ENCODE results near the gene ZMYND8. TPM values are rescaled to one million over a fixed set of nuclear protein-coding genes. Genes with fewer than 3 reads are reported as not detected.

Gene ZMYND8
- total and polyA plus RNA-seq, 2 donors (not counting 3 experiments of a cell fraction or from before 2014, with no cell fraction given), result 30.6 to 75.2 TPM

- H3K4me2 ChIP-seq (ENCODE audit: insufficient read depth, low read length), result no peak overlapping the region
- dilution Hi-C loops (cut with MboI; ENCODE audit: extremely low pct_ligation_motif_present, low sequenced_read_pairs) (no loop called here), intact Hi-C loops (cut with micrococcal nuclease) (no loop called here)
- DNase-seq (ENCODE audit: low read depth, low spot score), result no peak
- FAIRE-seq, result no peak
- BruUV-seq (replicated peaks), result no TSS peak
- H3K4me1 ChIP-seq (ENCODE audit: control insufficient read depth, extremely low read depth, insufficient read depth, low read length), result no peaks in the 10 kb centered on the region
- H2AFZ ChIP-seq (ENCODE audit: low read depth, low read length), result no peak overlapping the region
- H3K9ac ChIP-seq (replicated peaks; ENCODE audit: extremely low read depth, insufficient read depth, low read length), result no peak overlapping the region
- POLR2A ChIA-PET, result no interaction called here
- no peaks in the 10 kb centered on the region for H3K9me1 ChIP-seq (replicated peaks; ENCODE audit: control insufficient read depth, extremely low read depth, insufficient read depth, low read length)
- TF ChIP-seq MAX (IDR thresholded peaks at IDR 0.05; ENCODE audit: insufficient read depth, insufficient read length), result no peak
- TF ChIP-seq FOS (IDR thresholded peaks at IDR 0.05; ENCODE audit: borderline replicate concordance, insufficient read depth, low read length), result no peak
- TF ChIP-seq POLR2AphosphoS5 (IDR thresholded peaks at IDR 0.05; ENCODE audit: insufficient read depth, low read depth, low read length), result no peak
- no peak for TF ChIP-seq JUN (IDR thresholded peaks at IDR 0.05; ENCODE audit: borderline replicate concordance, insufficient read depth, insufficient read length, low read depth)
- H3K4me3 ChIP-seq (replicated peaks in 1 of 3; ENCODE audit: insufficient read depth in 1 of 3, low read depth in 1 of 3, low read length in 3 of 3), result no peak overlapping the region
- CTCF ChIA-PET, result interaction anchor here (1.4 to 2.4 kb wide), 2 partner anchors 35 to 146 kb away, joined by 4 to 12 read pairs; no protein-coding TSS in a partner anchor
- no peaks in the 10 kb centered on the region for H3K9me3 ChIP-seq (replicated peaks; ENCODE audit: control insufficient read depth, insufficient read depth, low read length)
- H3K36me3 ChIP-seq (ENCODE audit: control insufficient read depth in 2 of 2, extremely low read depth in 1 of 2, insufficient read depth in 2 of 2, low read length in 2 of 2), result peaks cover 17 to 45% of the 10 kb centered on the region in 2 experiments
- H3K27ac ChIP-seq (ENCODE audit: insufficient read depth, low read depth, low read length), result no peak overlapping the region
- peaks cover 9% of the 10 kb centered on the region for H3K79me2 ChIP-seq (ENCODE audit: control insufficient read depth, insufficient read depth, low read length)
- no peaks in the 10 kb centered on the region for H3K27me3 ChIP-seq (ENCODE audit: control insufficient read depth in 2 of 2, insufficient read depth in 2 of 2, low read length in 2 of 2)
- no peaks in the 10 kb centered on the region for H4K20me1 ChIP-seq (replicated peaks; ENCODE audit: control insufficient read depth, extremely low read depth, insufficient read depth, low read length)
Observed at GRCh38 chr20:47237715-47238114, 118.8 kb downstream of the ZMYND8 start.

GRCh38 chr20:47236639-47236900 is 119.9 kb downstream of the ZMYND8 start:
- no peaks in the 10 kb centered on the region for H3K4me1 ChIP-seq (ENCODE audit: control insufficient read depth, extremely low read depth, insufficient read depth, low read length)
- no peak overlapping the region for H2AFZ ChIP-seq (ENCODE audit: low read depth, low read length)
- BruUV-seq (replicated peaks), result no TSS peak
- H3K4me2 ChIP-seq (ENCODE audit: insufficient read depth, low read length), result no peak overlapping the region
- no peaks in the 10 kb centered on the region for H4K20me1 ChIP-seq (replicated peaks; ENCODE audit: control insufficient read depth, extremely low read depth, insufficient read depth, low read length)
- dilution Hi-C loops (cut with MboI; ENCODE audit: extremely low pct_ligation_motif_present, low sequenced_read_pairs) (no loop called here), intact Hi-C loops (cut with micrococcal nuclease) (no loop called here)
- H3K9me3 ChIP-seq (replicated peaks; ENCODE audit: control insufficient read depth, insufficient read depth, low read length), result no peaks in the 10 kb centered on the region
- H3K36me3 ChIP-seq (ENCODE audit: control insufficient read depth in 2 of 2, extremely low read depth in 1 of 2, insufficient read depth in 2 of 2, low read length in 2 of 2), result peaks cover 20 to 42% of the 10 kb centered on the region in 2 experiments
- no peak overlapping the region for H3K27ac ChIP-seq (ENCODE audit: insufficient read depth, low read depth, low read length)
- peaks cover 7% of the 10 kb centered on the region for H3K79me2 ChIP-seq (ENCODE audit: control insufficient read depth, insufficient read depth, low read length)
- POLR2A ChIA-PET, result interaction anchor here (1.7 kb wide), 1 partner anchor 10 kb away, joined by 3 read pairs; no protein-coding TSS in a partner anchor
- no peak overlapping the region for H3K9ac ChIP-seq (replicated peaks; ENCODE audit: extremely low read depth, insufficient read depth, low read length)
- no peak overlapping the region for H3K4me3 ChIP-seq (replicated peaks in 1 of 3; ENCODE audit: insufficient read depth in 1 of 3, low read depth in 1 of 3, low read length in 3 of 3)
- H3K27me3 ChIP-seq (ENCODE audit: control insufficient read depth in 2 of 2, insufficient read depth in 2 of 2, low read length in 2 of 2), result no peaks in the 10 kb centered on the region
- TF ChIP-seq CTCF (IDR thresholded peaks at IDR 0.05; ENCODE audit: extremely low read depth in 1 of 2, insufficient read depth in 1 of 2, low read depth in 1 of 2, low read length in 2 of 2) (no peak), POLR2A (IDR thresholded peaks at IDR 0.05; ENCODE audit: low read depth, low read length) (no peak), POLR2AphosphoS5 (IDR thresholded peaks at IDR 0.05; ENCODE audit: insufficient read depth, low read depth, low read length) (no peak), MAX (IDR thresholded peaks at IDR 0.05; ENCODE audit: insufficient read depth, insufficient read length) (no peak), MYC (IDR thresholded peaks at IDR 0.05; ENCODE audit: low read depth, low read length) (no peak), JUN (IDR thresholded peaks at IDR 0.05; ENCODE audit: borderline replicate concordance, insufficient read depth, insufficient read length, low read depth) (no peak), EZH2 (IDR thresholded peaks at IDR 0.05; ENCODE audit: borderline replicate concordance, low read depth, low read length, severe bottlenecking) (no peak), GATA2 (IDR thresholded peaks at IDR 0.05; ENCODE audit: insufficient read depth, insufficient read length, low read depth, low read length) (no peak), FOS (IDR thresholded peaks at IDR 0.05; ENCODE audit: borderline replicate concordance, insufficient read depth, low read length) (no peak)
- CTCF ChIA-PET, result interaction anchor here (1.0 to 2.4 kb wide), 3 partner anchors 37 to 147 kb away, joined by 4 to 12 read pairs (median 4); no protein-coding TSS in a partner anchor
- DNase-seq (ENCODE audit: low read depth, low spot score) (no peak), FAIRE-seq (no peak)
- H3K9me1 ChIP-seq (replicated peaks; ENCODE audit: control insufficient read depth, extremely low read depth, insufficient read depth, low read length), result no peaks in the 10 kb centered on the region

All from endothelial cell of umbilical vein (primary cell).